Measurements from ENCODE around the gene PTPRT.

PTPRT gene

DNA sequence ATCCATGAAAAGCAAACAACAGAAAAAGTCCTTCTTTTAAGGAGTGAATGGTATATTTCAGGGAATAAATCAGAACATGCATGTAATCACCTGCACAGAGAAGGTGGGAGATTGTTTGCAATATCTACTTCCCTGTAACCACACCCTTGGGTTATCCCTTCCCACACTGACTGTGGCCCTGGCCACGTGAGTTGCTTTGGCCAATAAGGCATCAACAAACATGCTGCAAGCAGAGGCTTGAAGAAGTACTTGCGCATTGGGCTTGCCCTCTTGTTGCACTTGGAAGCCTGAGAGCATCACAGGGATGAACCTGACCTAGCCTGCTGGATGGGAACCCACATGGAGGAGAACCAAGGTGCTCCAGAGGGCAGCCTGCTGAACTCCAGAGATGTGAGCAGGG lies 208.5 kb downstream of the PTPRT start:
- TF ChIP-seq, protein P1, sequence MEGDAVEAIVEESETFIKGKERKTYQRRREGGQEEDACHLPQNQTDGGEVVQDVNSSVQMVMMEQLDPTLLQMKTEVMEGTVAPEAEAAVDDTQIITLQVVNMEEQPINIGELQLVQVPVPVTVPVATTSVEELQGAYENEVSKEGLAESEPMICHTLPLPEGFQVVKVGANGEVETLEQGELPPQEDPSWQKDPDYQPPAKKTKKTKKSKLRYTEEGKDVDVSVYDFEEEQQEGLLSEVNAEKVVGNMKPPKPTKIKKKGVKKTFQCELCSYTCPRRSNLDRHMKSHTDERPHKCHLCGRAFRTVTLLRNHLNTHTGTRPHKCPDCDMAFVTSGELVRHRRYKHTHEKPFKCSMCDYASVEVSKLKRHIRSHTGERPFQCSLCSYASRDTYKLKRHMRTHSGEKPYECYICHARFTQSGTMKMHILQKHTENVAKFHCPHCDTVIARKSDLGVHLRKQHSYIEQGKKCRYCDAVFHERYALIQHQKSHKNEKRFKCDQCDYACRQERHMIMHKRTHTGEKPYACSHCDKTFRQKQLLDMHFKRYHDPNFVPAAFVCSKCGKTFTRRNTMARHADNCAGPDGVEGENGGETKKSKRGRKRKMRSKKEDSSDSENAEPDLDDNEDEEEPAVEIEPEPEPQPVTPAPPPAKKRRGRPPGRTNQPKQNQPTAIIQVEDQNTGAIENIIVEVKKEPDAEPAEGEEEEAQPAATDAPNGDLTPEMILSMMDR (conservative IDR thresholded peaks at IDR 0.05; ENCODE audit: control insufficient read depth, insufficient read depth, low read depth, low read length), result no peak
- no peak overlapping the region for H3K4me3 ChIP-seq (ENCODE audit: control insufficient read depth, low read depth, low read length)
- DNase-seq (ENCODE audit: low read depth), result no peak

DNA sequence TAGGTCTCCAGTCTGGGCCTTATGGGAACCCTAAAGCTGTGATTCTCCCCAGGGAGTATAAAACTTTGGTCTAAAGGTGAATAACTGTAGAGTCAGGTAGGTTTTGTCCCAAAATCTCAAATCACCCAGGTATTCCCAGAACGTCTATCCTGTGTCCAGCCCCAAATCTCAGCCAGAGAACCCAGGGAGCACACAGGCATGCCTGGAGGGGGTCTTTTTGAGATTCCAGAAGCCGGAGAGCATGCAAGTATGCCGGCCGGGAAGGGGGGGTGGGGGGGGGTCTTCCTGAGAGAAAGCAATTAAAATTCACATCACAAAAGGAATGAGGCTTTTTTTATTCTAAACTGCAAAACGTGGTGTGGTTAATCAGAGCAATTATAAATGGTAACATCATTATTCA lies 210.0 kb downstream of the PTPRT start:
- DNase-seq (ENCODE audit: low read depth), result no peak
- TF ChIP-seq, protein P1 (conservative IDR thresholded peaks at IDR 0.05; ENCODE audit: control insufficient read depth, insufficient read depth, low read depth, low read length), result no peak
- no peak overlapping the region for H3K4me3 ChIP-seq (ENCODE audit: control insufficient read depth, low read depth, low read length)

DNA sequence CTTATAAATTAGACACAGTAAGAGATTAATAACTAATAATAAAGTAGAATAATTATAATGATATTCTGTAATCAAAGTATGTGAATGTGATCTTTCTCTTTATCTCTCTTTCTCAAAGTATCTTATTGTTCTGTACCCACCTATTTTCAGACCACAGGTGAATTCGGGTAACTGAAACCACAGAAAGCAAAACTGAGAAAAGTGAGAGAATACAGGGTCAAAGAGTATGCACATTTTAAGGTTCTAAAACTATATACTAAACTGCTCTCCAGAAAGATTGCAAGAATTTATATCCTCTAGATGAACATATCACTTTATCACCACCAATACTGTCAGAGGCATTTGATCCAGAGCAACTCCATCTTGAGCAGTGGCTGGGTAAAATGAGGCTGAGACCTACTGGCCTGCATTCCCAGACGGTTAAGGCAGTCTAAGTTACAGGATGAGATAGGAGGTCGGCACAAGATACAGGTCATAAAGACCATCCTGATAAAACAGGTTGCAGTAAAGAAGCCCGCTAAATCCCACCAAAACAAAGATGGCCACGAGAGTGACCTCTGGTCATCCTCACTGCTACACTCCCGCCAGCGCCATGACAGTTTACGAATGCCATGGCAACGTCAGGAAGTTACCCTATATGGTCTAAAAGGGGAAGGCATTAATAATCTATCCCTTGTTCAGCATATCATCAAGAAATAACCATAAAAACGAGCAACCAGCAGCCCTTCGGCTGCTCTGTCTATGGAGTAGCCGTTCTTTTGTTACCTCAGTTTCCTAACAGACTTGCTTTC lies 211.3 kb downstream of the PTPRT start:
- TF ChIP-seq, protein P1 (conservative IDR thresholded peaks at IDR 0.05; ENCODE audit: control insufficient read depth, insufficient read depth, low read depth, low read length), result no peak
- no peak overlapping the region for H3K4me3 ChIP-seq (ENCODE audit: control insufficient read depth, low read depth, low read length)
- DNase-seq (ENCODE audit: low read depth), result no peak

DNA sequence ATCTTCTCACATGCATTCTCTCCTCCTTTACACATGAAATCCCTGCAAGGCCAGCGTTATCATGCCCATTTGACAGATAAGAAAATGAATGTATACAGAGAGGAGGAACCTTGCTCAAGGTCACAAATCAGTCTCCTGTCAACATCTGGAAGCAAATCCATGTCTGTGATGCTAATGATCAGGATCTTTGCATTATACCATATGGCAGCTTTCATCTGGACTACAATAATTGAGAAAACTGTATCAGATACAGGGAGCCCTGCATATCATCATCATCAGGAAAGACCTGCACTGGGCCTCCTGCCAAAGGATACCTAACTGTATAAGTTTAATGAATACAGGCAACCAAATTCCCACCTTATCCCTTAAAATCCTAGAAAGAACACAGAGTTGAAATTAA lies 213.7 kb downstream of the PTPRT start:
- TF ChIP-seq, protein P1 (conservative IDR thresholded peaks at IDR 0.05; ENCODE audit: control insufficient read depth, insufficient read depth, low read depth, low read length), result no peak
- H3K4me3 ChIP-seq (ENCODE audit: control insufficient read depth, low read depth, low read length), result no peak overlapping the region
- DNase-seq (ENCODE audit: low read depth), result no peak

DNA sequence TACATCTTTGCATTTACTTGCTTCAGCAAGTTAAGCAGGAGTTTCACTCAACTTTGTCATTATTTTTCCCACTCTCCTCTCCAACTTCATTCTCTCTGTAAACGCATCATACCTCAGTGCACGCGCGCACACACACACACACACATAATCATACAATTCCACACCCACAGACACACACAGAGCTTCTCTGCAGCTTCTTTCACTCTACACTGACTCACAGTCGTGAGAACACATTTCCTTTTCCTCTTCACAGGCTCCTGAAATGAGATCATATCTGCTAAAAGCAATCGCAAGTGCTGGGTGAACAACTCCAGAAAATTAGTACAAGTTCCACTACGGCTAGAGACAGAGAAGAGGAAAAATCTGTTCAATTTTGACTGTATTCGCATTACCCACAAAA lies 215.4 kb downstream of the PTPRT start:
- TF ChIP-seq, protein P1 (conservative IDR thresholded peaks at IDR 0.05; ENCODE audit: control insufficient read depth, insufficient read depth, low read depth, low read length), result no peak
- no peak overlapping the region for H3K4me3 ChIP-seq (ENCODE audit: control insufficient read depth, low read depth, low read length)
- no peak for DNase-seq (ENCODE audit: low read depth)

DNA sequence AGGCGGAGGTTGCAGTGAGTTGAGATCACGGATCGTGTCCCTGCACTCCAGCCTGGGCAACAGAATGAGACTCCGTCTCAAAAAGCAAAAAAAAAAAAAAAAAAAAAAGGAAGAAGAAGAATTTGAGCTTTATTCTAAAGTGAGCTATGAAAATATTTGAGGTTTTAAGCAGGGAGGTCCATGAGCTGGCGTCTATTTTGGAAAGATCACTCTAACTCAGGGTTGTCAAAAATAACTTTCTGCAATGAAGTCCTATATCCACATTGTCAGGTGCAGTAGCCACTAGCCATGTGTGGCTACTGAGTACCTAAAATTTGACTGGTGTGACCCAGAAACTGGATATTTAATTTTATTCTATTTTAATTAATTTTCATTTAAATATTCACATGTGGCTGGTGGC lies 217.1 kb downstream of the PTPRT start:
- no peak overlapping the region for H3K4me3 ChIP-seq (ENCODE audit: control insufficient read depth, low read depth, low read length)
- DNase-seq (ENCODE audit: low read depth), result no peak
- TF ChIP-seq, protein P1 (conservative IDR thresholded peaks at IDR 0.05; ENCODE audit: control insufficient read depth, insufficient read depth, low read depth, low read length), result no peak
